ENCODE measurements around the gene RTEL1. TPM values are rescaled to one million over a fixed set of nuclear protein-coding genes. Genes with fewer than 3 reads are reported as not detected.

Gene RTEL1
- total and polyA plus RNA-seq, 2 donors (not counting 1 experiment from before 2014, with no cell fraction given), result 15.1 to 32.6 TPM

DNA sequence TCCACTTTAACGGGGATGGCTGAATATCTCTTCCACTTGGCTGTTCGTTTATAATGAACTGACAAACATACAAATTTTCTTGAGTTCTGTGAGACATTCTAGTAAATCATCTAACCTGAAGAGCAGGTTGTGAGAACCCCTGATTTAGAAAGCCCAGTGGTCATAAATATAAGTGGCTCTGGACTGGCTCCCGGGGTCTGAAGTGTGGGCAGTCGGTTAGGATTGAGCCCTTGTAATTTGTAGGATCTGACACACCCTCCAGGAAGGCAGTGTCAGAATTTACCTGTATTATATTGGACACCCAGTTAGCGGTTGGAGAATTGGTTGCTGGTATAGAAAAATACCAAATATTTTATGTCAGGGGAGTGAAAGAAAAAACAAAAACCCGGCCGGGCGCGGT lies 24.4 kb upstream of the RTEL1 start:
- ChIA-PET POLR2A (interaction anchor here (0.7 kb wide), 3 partner anchors 16 to 166 kb away, joined by 3 to 6 read pairs (median 3); no protein-coding TSS in a partner anchor), CTCF (no interaction called here)
- Mint-ChIP-seq H3K4me1 (peaks cover 67% of the 10 kb centered on the region), H3K27ac (peak overlapping the region; percentile 86), H3K4me3 (peak overlapping the region; percentile 34), H3K27me3 (no peaks in the 10 kb centered on the region), H3K9me3 (ENCODE audit: insufficient read depth) (no peaks in the 10 kb centered on the region)
- no peaks in the 10 kb centered on the region for H4K20me1 ChIP-seq (ENCODE audit: control insufficient read depth, insufficient read depth, low read length, poor library complexity, severe bottlenecking)
- peaks cover 0 to 3% (median 0%) of the 10 kb centered on the region in 3 donors for H3K9me3 ChIP-seq (ENCODE audit: control extremely low read depth in 1 of 3, control insufficient read depth in 2 of 3, insufficient read depth in 1 of 3, low read length in 2 of 3)
- peaks cover 80 to 92% of the 10 kb centered on the region in 2 donors for H3K4me1 ChIP-seq (ENCODE audit: control insufficient read depth in 2 of 2, insufficient read depth in 2 of 2, low read length in 2 of 2)
- peaks cover 36% of the 10 kb centered on the region for H3K79me2 ChIP-seq (ENCODE audit: control insufficient read depth, insufficient read depth, low read length)
- peak overlapping the region; percentile 24 to 92 for H3K27ac ChIP-seq (ENCODE audit: low read length in 2 of 2)
- no peak overlapping the region for H3K9ac ChIP-seq (ENCODE audit: low read length)
- H3K4me2 ChIP-seq (replicated peaks; ENCODE audit: low read depth, low read length, poor library complexity, severe bottlenecking), result peak overlapping the region; percentile 10
- no peak overlapping the region for H2AFZ ChIP-seq (ENCODE audit: insufficient read depth, low read depth, low read length, poor library complexity, severe bottlenecking)
- TF ChIP-seq EZH2 (IDR thresholded peaks at IDR 0.05; ENCODE audit: borderline replicate concordance, insufficient read depth, low read depth, low read length, poor library complexity, severe bottlenecking), result no peak
- no peak for TF ChIP-seq CTCF (IDR thresholded peaks at IDR 0.05)
- peaks cover 0 to 8% of the 10 kb centered on the region in 2 experiments for H3K36me3 ChIP-seq (replicated peaks in 1 of 2; ENCODE audit: control extremely low read depth in 1 of 2, control insufficient read depth in 1 of 2, extremely low read depth in 1 of 2, insufficient read depth in 2 of 2, low read length in 1 of 2)
- DNase-seq (no peak), ATAC-seq (ENCODE audit: low read depth) (no peak)
- H3K4me3 ChIP-seq (ENCODE audit: control extremely low read depth in 1 of 5, extremely low read depth in 1 of 5, insufficient read depth in 1 of 5, low read depth in 2 of 5, low read length in 4 of 5), result no peak overlapping the region
- H3K27me3 ChIP-seq (replicated peaks in 1 of 4; ENCODE audit: control extremely low read depth in 1 of 4, control insufficient read depth in 3 of 4, insufficient read depth in 4 of 4, low read length in 3 of 4), result no peaks in the 10 kb centered on the region
- WGBS (ENCODE audit: insufficient coverage), result 67% methylated on average over 2 of the region's 9 CpGs
- intact Hi-C loops (cut with micrococcal nuclease), result loop anchor here (2.0 kb wide), 1 partner anchor 81 kb away; no protein-coding TSS in a partner anchor

DNA sequence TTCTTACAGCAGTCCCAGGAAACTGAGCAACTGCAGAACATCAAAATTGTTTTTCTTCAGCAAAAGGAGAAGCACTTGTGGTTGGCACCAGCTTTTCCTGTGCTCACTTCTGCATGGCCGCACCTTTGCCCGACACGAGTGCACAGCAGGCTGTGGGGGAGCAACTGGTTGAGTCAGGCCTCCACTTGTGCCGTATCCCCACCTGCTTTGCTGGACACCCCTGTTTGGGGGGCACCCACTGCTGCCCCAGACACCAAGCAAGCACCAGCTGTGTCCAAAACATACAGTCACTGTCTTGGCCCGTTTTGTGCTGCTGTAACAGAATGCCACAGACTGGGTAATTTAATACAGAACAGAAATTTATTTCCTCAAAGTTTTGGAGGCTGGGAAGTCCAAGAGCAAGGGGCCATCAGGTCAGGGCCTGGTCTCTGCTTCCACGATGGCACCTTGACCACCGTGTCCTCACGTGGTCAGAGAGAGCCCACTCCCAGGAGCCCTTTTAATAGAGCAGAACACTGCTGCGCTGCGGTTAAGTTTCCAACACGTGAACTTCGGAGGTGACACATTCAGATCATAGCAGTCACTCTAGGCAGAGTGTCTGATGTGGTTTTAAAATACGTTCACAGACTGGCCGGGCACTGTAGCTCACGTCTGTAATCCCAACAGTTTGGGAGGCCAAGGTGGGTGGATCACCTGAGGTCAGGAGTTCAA lies 22.5 kb upstream of the RTEL1 start:
- no peaks in the 10 kb centered on the region for H3K36me3 ChIP-seq (replicated peaks in 1 of 2; ENCODE audit: control extremely low read depth in 1 of 2, control insufficient read depth in 1 of 2, extremely low read depth in 1 of 2, insufficient read depth in 2 of 2, low read length in 1 of 2)
- no peaks in the 10 kb centered on the region for H3K27me3 Mint-ChIP-seq
- no peak overlapping the region for H2AFZ ChIP-seq (ENCODE audit: insufficient read depth, low read depth, low read length, poor library complexity, severe bottlenecking)
- WGBS (ENCODE audit: insufficient coverage), result 20% methylated on average over 12 of the region's 15 CpGs
- ATAC-seq (ENCODE audit: low read depth) (peak; percentile 69), DNase-seq (peak; percentile 84)
- H3K4me1 ChIP-seq (ENCODE audit: control insufficient read depth in 2 of 2, insufficient read depth in 2 of 2, low read length in 2 of 2), result peaks cover 75 to 95% of the 10 kb centered on the region in 2 donors
- H3K27ac ChIP-seq (ENCODE audit: low read length in 2 of 2), result peak overlapping the region; percentile 75 to 92
- H3K4me3 ChIP-seq (ENCODE audit: control extremely low read depth in 1 of 5, extremely low read depth in 1 of 5, insufficient read depth in 1 of 5, low read depth in 2 of 5, low read length in 4 of 5), result peak overlapping the region; percentile 12 to 45 (median 23)
- H3K27me3 ChIP-seq (replicated peaks in 1 of 4; ENCODE audit: control extremely low read depth in 1 of 4, control insufficient read depth in 3 of 4, insufficient read depth in 4 of 4, low read length in 3 of 4), result no peaks in the 10 kb centered on the region
- TF ChIP-seq EZH2 (IDR thresholded peaks at IDR 0.05; ENCODE audit: borderline replicate concordance, insufficient read depth, low read depth, low read length, poor library complexity, severe bottlenecking) (no peak), CTCF (IDR thresholded peaks at IDR 0.05) (no peak)
- intact Hi-C loops (cut with micrococcal nuclease), result loop anchor here (1.0 to 2.0 kb wide), 2 partner anchors 8 to 83 kb away; partner anchors contain the start of gene GMEB2
- H3K9me3 ChIP-seq (ENCODE audit: control extremely low read depth in 1 of 3, control insufficient read depth in 2 of 3, insufficient read depth in 1 of 3, low read length in 2 of 3), result peaks cover 0 to 3% (median 0%) of the 10 kb centered on the region in 3 donors
- H3K9me3 Mint-ChIP-seq (ENCODE audit: insufficient read depth), result peaks cover 2% of the 10 kb centered on the region
- no peaks in the 10 kb centered on the region for H4K20me1 ChIP-seq (ENCODE audit: control insufficient read depth, insufficient read depth, low read length, poor library complexity, severe bottlenecking)
- peak overlapping the region; percentile 61 for H3K4me2 ChIP-seq (replicated peaks; ENCODE audit: low read depth, low read length, poor library complexity, severe bottlenecking)
- peaks cover 70% of the 10 kb centered on the region for H3K4me1 Mint-ChIP-seq
- peaks cover 32% of the 10 kb centered on the region for H3K79me2 ChIP-seq (ENCODE audit: control insufficient read depth, insufficient read depth, low read length)
- ChIA-PET POLR2A (interaction anchor here (0.6 to 2.4 kb wide), 10 partner anchors 8 to 1136 kb away, joined by 3 to 33 read pairs (median 4); partner anchors contain the start of genes FNDC11, GMEB2, HELZ2 and LIME1), CTCF (interaction anchor here (0.7 to 1.4 kb wide), 5 partner anchors 8 to 98 kb away, joined by 3 to 6 read pairs (median 4); partner anchors contain the start of genes GMEB2, PTK6 and RTEL1)
- peak overlapping the region; percentile 19 for H3K9ac ChIP-seq (ENCODE audit: low read length)
- H3K27ac Mint-ChIP-seq, result peak overlapping the region; percentile 99
- peak overlapping the region; percentile 78 for H3K4me3 Mint-ChIP-seq
